Activated naive CD4-positive, alpha-beta T cell treated with anti-CD3 and anti-CD28 coated beads, Interleukin-2, amount 50 U/mL, for 72 hours (primary cell): ENCODE data around the gene NLGN1. TPM values are rescaled to one million over a fixed set of nuclear protein-coding genes. Genes with fewer than 3 reads are reported as not detected.

Experiments used
- ATAC-seq, 2 donors: fragments of 150-1000 bp; cut with Tn5 transposase; 2 replicates each; pipeline ENCODE4 v1.10.0; 2021; ENCODE audit warnings: mild to moderate bottlenecking in 2 of 2, moderate library complexity in 2 of 2
- DNase-seq, 2 donors: peaks; one replicate each; pipeline ENCODE4 v3.0.0; 2021 to 2022; ENCODE audit warnings: low spot score in 2 of 2
- H3K27ac Mint-ChIP-seq, 2 donors: one replicate each; pipeline ENCODE4 v1.8.0; 2022; ENCODE audit warnings: mild to moderate bottlenecking in 2 of 2, mixed read lengths in 2 of 2
- H3K36me3 Mint-ChIP-seq, 2 donors: one replicate each; pipeline ENCODE4 v1.8.0; 2022; ENCODE audit warnings: mixed read lengths in 2 of 2
- H3K9me3 Mint-ChIP-seq, 2 donors: one replicate each; pipeline ENCODE4 v1.8.0; 2022; ENCODE audit warnings: mixed read lengths in 2 of 2
- total RNA-seq, 2 donors: library from RNA; stranded (reverse); gene quantifications; one replicate each; pipeline ENCODE4 v1.2.3, GENCODE V29; 2022

The NLGN1 gene
- total RNA-seq, 2 donors from 2014 or later: not detected

DNA sequence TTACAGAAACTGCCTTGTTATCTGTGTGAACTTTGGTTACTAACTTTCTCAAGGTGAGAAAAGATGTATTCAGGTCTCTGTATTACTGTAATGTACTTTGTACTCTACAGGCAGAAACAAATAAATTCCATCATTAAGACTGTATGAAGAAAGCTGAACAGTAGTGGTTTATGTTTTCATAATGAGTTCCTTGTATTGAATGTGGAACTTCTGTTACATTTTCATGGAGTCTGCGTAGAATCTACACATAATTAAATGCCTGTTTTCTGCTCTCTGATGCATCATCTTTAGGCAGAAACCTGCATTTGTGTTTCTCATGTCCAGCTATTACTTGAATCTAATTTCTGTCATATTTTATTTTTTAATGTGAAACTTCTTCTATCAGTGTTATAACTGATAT lies 302.8 kb downstream of the NLGN1 start:
- no peak for DNase-seq
- Mint-ChIP-seq H3K9me3 (peaks cover 3 to 6% of the 10 kb centered on the region in 2 donors), H3K27ac (no peak overlapping the region), H3K36me3 (no peaks in the 10 kb centered on the region)
- ATAC-seq: no peak

DNA sequence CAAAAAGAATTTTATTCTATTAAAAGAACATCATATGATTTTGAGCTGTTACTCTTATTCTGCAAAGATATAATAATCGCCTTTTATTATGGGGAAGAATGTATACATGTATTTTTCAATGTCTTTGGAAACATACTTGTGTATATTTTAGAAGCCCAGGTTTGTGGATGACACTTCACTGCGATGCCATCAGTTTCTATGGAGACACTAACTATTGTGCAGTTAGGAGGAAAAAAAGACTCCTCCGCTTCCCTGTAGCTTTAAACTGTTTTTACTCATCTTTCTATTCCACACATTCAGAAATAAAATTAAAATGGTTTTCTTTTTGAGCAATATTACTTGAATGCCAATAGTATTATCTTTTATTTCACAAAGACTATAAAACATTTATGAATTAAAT lies 305.0 kb downstream of the NLGN1 start:
- ATAC-seq (no peak), DNase-seq (no peak)
- Mint-ChIP-seq H3K27ac (no peak overlapping the region), H3K9me3 (peaks cover 3 to 6% of the 10 kb centered on the region in 2 donors), H3K36me3 (no peaks in the 10 kb centered on the region)

DNA sequence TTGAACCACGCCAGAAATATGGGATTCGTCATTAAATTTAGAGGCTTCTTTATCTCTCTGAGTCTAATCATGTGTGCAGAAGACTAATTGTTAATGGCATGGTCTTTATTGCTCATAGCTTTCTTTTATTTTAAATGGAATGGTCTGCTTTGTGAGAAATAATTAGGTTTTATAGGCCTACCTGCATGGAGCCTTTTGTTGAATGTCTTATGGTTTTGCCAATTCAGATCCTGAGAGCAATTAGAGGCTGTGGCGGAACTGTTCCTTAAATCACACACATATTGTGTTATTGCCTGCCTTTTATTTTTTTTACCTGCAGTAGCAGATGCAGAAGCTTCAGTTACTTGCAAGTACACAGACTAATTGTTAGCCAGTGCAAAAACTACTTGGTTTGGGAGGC lies 306.2 kb downstream of the NLGN1 start:
- Mint-ChIP-seq H3K36me3 (no peaks in the 10 kb centered on the region), H3K9me3 (peaks cover 3 to 6% of the 10 kb centered on the region in 2 donors), H3K27ac (no peak overlapping the region)
- ATAC-seq (no peak), DNase-seq (no peak)

DNA sequence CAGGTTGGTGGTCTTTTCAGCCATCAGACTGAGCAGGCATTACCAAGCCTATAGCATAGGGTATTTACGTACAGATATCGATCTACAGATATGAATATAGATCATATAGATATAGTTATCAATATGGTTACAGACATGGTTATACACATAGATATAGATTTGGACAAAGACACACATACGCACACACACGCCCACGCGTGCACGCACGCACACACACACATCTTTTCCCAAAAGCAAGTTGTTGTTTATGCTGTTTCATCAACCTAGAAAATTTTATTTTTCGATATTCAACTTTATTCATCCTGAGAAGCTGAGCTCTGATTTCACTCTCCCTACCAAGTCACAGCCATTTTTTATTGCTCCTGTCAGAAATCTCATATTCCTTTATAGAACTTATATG lies 309.1 kb downstream of the NLGN1 start:
- DNase-seq: no peak
- H3K36me3 Mint-ChIP-seq: no peaks in the 10 kb centered on the region
- no peak for ATAC-seq
- H3K27ac Mint-ChIP-seq: no peak overlapping the region
- H3K9me3 Mint-ChIP-seq: no peaks in the 10 kb centered on the region

DNA sequence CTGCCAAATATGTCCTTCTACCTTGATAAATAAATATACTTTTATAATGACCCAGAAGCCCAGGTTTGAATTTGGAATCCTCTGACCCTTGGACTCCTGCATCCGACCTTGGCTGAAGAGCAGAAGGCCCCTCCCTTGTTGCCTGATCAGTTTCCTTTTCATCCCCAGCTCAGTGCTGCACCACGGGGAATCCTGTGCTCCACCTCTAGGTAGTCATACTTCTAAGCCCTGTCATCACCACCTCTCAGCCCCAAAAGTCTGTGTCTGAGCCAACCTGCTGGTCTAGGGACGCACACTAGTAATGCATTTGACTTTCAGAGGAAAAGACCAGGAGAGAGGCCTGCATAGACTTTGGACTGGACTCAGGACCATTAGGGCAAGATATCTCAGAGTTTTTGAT lies 310.6 kb downstream of the NLGN1 start:
- Mint-ChIP-seq H3K9me3 (no peaks in the 10 kb centered on the region), H3K36me3 (no peaks in the 10 kb centered on the region), H3K27ac (no peak overlapping the region)
- ATAC-seq: no peak
- no peak for DNase-seq

DNA sequence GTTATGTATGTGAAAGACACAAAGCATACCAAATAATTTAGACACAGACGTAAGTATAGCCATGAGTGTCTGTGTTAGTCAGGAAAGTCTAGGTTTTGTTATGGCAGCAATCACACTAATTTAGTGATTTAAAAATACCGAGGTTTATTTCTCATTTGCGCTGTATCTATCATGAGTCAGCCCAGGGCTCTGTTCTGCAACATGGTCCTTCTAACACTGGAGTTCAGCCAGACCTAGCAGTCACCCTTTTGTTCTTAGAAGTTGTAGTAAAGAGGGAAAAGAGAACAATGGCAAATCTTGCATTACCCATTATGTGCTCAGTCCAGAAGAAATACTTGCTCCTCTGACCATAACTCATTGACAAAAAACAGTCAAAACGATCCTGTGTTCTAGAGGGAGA lies 311.5 kb downstream of the NLGN1 start:
- Mint-ChIP-seq H3K9me3 (peaks cover 0 to 4% of the 10 kb centered on the region in 2 donors), H3K27ac (no peak overlapping the region), H3K36me3 (no peaks in the 10 kb centered on the region)
- ATAC-seq: no peak
- DNase-seq: no peak

DNA sequence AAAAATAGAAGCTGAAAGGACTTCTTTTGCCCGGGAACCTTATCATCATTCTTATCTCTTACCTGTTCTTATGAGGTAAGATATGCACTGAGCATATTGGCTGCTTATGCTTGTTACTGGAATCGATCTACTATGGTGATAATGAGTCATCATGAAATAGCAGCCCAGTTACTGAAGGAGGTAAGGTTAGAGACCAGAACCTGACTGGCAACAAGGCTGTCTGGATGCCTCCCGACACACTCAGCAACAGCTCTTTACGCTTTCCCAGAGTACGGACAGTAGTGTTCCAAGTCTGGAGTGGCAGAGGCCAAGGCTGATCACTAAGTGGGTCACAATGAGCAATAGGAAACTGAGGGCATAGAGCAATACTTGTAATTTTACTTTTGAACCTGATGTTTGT lies 314.1 kb downstream of the NLGN1 start:
- Mint-ChIP-seq H3K9me3 (peaks cover 0 to 4% of the 10 kb centered on the region in 2 donors), H3K36me3 (no peaks in the 10 kb centered on the region), H3K27ac (no peak overlapping the region)
- ATAC-seq: no peak
- DNase-seq: no peak

DNA sequence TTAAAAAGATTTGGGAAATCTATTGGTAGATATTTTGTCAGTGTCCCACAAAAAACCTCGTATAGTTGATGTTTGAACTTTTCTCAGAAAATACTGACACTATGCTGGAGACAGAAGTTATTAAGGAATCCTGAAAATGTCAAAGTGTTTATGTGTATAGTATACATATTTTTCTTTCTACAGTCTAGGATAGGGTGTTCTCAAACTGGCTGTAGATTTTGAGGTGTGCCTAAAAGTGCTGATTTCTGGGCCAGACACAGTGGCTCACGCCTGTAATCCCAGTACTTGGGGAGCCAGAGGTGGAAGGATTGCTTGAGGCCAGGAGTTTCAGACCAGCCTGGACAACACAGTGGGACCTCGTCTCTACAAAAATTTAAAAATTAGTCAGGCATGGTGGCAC lies 322.0 kb downstream of the NLGN1 start:
- no peaks in the 10 kb centered on the region for H3K36me3 Mint-ChIP-seq
- H3K9me3 Mint-ChIP-seq: peaks cover 9 to 10% of the 10 kb centered on the region in 2 donors
- no peak overlapping the region for H3K27ac Mint-ChIP-seq
- ATAC-seq (no peak), DNase-seq (no peak)

DNA sequence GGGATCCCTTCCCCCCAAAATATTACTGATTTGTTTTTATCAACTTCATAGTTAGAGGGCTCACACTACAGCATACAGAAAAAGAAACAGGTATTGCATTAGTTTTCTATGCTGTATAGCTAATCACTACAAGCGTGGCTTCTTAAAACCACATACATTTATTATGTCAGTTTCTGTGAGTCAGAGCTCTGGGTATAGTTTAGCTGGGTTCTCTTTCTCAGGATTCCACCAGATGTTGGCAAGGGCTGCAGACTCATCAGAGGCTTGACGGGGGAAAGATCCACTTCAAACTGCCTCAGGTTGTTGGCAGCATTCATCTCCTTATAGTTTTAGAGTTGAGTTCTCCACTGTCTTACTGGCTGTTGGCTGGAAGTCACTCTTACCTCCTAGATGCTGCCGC lies 328.0 kb downstream of the NLGN1 start:
- DNase-seq (no peak), ATAC-seq (no peak)
- Mint-ChIP-seq H3K36me3 (no peaks in the 10 kb centered on the region), H3K9me3 (peaks cover 6 to 9% of the 10 kb centered on the region in 2 donors), H3K27ac (no peak overlapping the region)

DNA sequence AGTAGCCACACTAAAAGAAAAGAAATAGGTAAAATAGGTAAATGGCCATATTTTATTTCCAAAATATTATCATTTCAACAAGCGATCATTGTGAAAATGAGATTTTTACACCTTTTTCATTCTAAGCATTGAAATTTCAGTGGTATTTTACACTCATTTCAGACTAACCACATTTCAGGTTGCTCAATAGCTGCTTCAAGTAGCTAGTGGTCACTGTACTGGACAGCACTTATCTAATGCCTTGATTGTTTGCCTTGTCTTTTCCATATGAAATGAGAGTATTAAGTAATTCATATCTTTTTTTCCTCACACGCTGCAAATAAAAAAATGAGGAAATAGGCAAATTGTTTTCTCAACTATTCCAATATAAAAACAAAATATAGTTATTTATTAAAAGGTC lies 332.8 kb downstream of the NLGN1 start:
- Mint-ChIP-seq H3K9me3 (peaks cover 0 to 5% of the 10 kb centered on the region in 2 donors), H3K27ac (no peak overlapping the region), H3K36me3 (no peaks in the 10 kb centered on the region)
- DNase-seq (no peak), ATAC-seq (no peak)

DNA sequence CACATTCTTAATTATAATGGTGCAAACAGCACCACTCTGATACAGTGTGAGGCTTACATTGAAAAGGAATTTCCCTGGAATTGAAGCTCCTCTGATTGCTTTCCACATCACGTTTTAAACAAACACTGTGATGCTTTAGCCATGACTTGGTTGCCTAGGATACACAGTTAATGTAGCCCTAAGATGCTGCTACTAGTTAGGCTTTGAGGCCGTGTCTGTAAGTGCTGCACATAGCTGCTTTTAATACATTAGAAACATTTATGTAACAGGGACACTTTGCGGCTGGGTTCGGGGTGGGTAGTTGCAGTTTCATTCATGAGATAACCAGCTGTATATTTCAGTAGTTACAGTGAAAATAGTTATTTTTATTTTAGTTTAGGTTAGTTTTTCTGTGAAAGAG lies 334.7 kb downstream of the NLGN1 start:
- no peak overlapping the region for H3K27ac Mint-ChIP-seq

DNA sequence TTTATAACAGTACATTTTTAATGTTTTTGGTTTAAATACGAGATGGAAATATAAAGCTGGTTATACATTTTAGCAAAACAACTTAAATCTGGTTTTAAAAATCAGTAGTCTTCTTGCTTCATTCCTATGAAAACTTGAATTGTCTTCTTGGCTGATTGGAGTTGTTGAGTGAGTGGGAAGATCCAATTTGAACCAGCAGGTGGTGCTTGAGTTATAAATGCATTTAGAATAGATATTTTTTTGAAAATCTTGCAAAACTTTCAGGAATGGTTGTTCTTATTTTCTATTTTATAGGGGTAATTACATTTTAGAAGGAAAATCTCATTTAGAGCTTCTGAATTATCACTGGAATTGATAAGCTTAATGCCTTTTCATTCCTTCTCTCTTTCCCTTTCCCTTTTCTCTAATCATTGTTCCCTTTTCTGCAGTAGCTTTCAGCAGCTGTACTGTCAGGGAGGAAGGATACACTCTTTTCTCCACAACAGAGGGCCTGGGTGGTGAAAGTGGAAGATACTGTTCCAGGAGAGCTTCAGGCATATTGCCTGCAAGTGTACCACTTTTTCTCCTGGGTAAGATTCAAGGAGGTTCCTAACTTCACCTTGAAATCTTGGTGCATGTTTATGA lies 335.6 kb downstream of the NLGN1 start:
- ATAC-seq: no peak
- no peak overlapping the region for H3K27ac Mint-ChIP-seq
- H3K36me3 Mint-ChIP-seq: no peaks in the 10 kb centered on the region
- DNase-seq: no peak
- H3K9me3 Mint-ChIP-seq: peaks cover 0 to under 1% of the 10 kb centered on the region in 2 donors

More for the DNA sequence above, 334.7 kb downstream of the NLGN1 start:
- H3K9me3 Mint-ChIP-seq: peaks cover 0 to 5% of the 10 kb centered on the region in 2 donors
- DNase-seq (no peak), ATAC-seq (no peak)
- no peaks in the 10 kb centered on the region for H3K36me3 Mint-ChIP-seq

DNA sequence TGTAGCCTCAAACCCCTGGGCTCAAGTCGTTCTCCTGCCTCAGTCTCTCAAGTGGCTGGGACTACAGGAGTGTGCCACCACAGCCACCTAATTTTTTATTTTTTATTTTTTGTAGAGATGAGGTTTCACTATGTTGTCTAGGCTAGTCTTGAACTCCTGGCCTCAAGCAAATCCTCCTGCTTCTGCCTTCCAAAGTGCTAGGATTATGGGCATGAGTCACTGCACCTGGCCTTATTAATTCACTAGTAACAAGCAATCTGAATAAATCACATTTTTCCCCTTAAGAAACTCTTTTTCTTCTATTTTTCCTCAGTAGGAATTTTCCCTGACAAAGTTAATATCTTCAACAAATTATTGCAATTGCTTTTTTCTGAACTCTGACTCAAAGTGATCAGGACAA lies 336.9 kb downstream of the NLGN1 start:
- H3K9me3 Mint-ChIP-seq: peaks cover 8 to 9% of the 10 kb centered on the region in 2 donors
- ATAC-seq: no peak
- H3K27ac Mint-ChIP-seq: no peak overlapping the region
- no peak for DNase-seq
- no peaks in the 10 kb centered on the region for H3K36me3 Mint-ChIP-seq

DNA sequence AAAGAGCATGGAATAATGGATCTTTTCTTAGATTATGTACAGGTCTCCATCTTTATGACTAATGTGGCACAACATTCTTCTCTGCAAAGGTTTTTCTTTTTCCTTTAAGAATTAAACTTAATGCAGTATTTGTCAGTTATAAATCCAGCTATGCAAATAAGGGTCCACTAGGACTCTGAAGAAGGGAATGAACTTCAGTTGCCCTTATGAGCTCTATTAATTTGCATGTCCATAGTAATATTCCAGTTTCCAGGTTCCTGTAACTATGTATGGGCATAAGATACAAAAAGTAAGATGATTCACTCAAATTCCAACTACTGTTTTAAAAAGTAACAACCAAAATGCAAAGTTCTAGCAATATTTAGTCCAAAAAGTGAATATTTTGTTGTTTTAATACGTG lies 337.4 kb downstream of the NLGN1 start:
- H3K36me3 Mint-ChIP-seq: no peaks in the 10 kb centered on the region
- H3K27ac Mint-ChIP-seq: no peak overlapping the region
- peaks cover 8 to 9% of the 10 kb centered on the region in 2 donors for H3K9me3 Mint-ChIP-seq
- DNase-seq: no peak
- no peak for ATAC-seq

DNA sequence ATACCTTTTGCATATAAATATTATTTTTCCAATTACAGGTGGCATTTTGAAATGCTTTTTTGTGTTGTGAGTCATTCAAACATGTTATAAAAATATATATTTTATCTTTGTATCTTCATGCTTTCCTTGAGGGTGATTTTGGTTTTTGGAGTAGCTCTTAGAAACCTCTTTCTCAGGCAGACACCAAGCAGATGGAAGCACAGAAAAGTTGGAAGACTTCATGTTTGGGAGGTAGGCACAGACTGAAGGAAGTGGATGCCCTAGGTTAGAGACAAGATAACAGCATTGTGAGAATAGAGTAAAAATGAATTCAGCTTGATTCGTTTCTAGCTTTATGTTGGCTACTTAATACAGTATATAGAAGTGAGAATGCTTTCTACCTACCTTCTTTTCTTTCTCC lies 338.3 kb downstream of the NLGN1 start:
- Mint-ChIP-seq H3K9me3 (peaks cover 8 to 9% of the 10 kb centered on the region in 2 donors), H3K36me3 (no peaks in the 10 kb centered on the region), H3K27ac (no peak overlapping the region)
- ATAC-seq (no peak), DNase-seq (no peak)

DNA sequence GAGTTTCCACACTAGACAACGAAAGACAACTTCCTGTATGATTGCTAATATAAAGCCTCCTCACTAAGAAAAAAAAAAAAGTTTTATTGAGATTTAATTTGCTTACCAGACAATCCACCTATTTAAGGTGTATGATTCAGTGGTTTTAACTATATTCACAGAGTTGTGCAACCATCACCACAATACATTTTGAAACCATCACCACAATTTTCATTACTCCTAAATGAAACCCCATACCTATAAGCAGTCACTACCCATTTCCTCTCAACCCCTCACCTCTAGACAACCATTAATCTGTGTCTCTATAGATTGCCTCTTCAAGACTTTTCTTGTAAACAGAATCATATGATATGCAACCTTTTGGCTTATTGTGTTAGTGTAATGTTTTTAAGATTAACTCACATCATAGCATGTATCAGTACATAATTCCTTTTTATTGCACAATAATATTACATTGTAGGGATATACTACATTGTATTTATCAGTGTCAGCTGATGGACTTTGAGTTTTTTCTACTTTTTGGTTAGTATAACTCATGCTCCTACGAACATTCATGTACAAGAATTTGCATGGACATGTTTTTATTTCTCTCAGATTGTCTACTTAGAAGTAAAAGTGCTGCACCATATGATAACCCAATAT lies 339.7 kb downstream of the NLGN1 start:
- H3K27ac Mint-ChIP-seq: no peak overlapping the region
- DNase-seq (no peak), ATAC-seq (no peak)
- peaks cover 8 to 9% of the 10 kb centered on the region in 2 donors for H3K9me3 Mint-ChIP-seq
- no peaks in the 10 kb centered on the region for H3K36me3 Mint-ChIP-seq

DNA sequence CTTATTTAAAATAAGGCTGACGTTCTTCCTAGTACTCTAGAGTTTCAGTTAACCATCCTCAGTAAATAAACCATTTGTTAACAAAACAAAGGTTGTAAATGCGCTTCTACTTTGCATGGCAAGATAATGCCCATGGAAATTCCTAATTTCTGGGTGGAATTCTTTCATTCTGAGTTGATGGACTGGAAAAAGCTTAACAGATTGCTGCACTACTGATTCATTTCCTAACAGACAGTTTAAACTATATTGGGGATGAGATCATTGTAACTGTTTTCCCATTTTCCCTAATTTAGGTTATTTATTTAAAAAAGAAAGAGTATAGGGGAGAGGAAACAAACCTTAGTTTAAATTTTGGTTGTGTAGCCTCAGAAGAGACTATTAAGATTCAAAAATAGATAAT lies 342.2 kb downstream of the NLGN1 start:
- ATAC-seq (no peak), DNase-seq (no peak)
- Mint-ChIP-seq H3K36me3 (no peaks in the 10 kb centered on the region), H3K9me3 (peaks cover 8 to 9% of the 10 kb centered on the region in 2 donors), H3K27ac (no peak overlapping the region)

DNA sequence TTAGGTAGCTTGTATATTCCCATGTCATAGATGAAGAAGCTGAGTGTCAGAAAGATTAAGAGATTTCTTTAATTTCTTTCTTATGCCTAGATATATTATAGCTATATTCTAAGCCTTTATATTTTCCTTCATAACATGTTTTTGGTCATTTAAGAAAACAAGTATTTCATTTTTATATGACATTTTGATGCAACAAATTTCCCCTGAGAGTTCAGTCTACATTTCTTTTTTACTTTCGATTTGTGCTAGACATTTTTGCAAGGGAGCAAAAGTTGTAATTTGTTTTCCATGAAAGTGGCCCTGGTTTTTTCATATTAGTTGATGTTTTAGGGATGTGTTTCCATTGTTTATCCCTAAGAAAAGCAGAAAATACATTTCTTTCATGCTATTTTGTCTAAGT lies 344.9 kb downstream of the NLGN1 start:
- Mint-ChIP-seq H3K9me3 (peaks cover 8 to 13% of the 10 kb centered on the region in 2 donors), H3K27ac (no peak overlapping the region), H3K36me3 (no peaks in the 10 kb centered on the region)
- ATAC-seq (no peak), DNase-seq (no peak)
